GM23338 (cell line): ENCODE results near the gene KCNT1. TPM values are rescaled to one million over a fixed set of nuclear protein-coding genes. Genes with fewer than 3 reads are reported as not detected.

Experiments used
- ATAC-seq: fragments of 200-7000 bp; cut with Tn5 transposase; 3 replicates; pipeline ENCODE4 v1.9.1; 2020
- DNase-seq: peaks from one replicate; pipeline ENCODE4 v3.0.0-alpha.2; 2015; ENCODE audit warnings: low spot score
- H2AFZ ChIP-seq: fragments of 200-600 bp; sonication (generic); 2 replicates; pipeline ENCODE4 v1.8.0; 2016; ENCODE audit warnings: antibody characterized with exemption, mild to moderate bottlenecking, moderate library complexity
- H3F3A ChIP-seq: fragments of 200-600 bp; sonication (generic); replicated peaks from 2 replicates; pipeline ENCODE4 v1.8.0; 2017; ENCODE audit warnings: antibody characterized with exemption, mixed run types, low read depth
- H3K27ac ChIP-seq: fragments of 200-600 bp; sonication (generic); 2 replicates; pipeline ENCODE4 v1.6.1; 2016; ENCODE audit warnings: low read depth
- H3K27me3 ChIP-seq: fragments of 200-600 bp; sonication (generic); 2 replicates; pipeline ENCODE4 v1.8.0; 2016; ENCODE audit warnings: mild to moderate bottlenecking, mixed run types, moderate library complexity; ENCODE audit not compliant: insufficient read depth
- H3K36me3 ChIP-seq: fragments of 200-600 bp; sonication (generic); 2 replicates; pipeline ENCODE4 v1.8.0; 2016; ENCODE audit warnings: mild to moderate bottlenecking; ENCODE audit not compliant: insufficient read depth
- H3K4me1 ChIP-seq: fragments of 200-600 bp; sonication (generic); 2 replicates; pipeline ENCODE4 v1.8.0; 2016; ENCODE audit warnings: mild to moderate bottlenecking, moderate library complexity; ENCODE audit not compliant: insufficient read depth
- H3K4me2 ChIP-seq: fragments of 200-600 bp; sonication (generic); 2 replicates; pipeline ENCODE4 v1.7.1; 2017; ENCODE audit warnings: mixed run types
- H3K4me3 ChIP-seq: fragments of 200-600 bp; sonication (generic); 2 replicates; pipeline ENCODE4 v1.6.1; 2016; ENCODE audit warnings: mixed run types
- H3K79me2 ChIP-seq: fragments of 200-600 bp; sonication (generic); replicated peaks from 2 replicates; pipeline ENCODE4 v1.8.0; 2017; ENCODE audit warnings: mild to moderate bottlenecking; ENCODE audit not compliant: insufficient read depth
- H3K9me2 ChIP-seq: fragments of 200-600 bp; sonication (generic); 2 replicates; pipeline ENCODE4 v1.8.0; 2017; ENCODE audit not compliant: insufficient read depth
- H4K20me1 ChIP-seq: fragments of 200-600 bp; sonication (generic); replicated peaks from 2 replicates; pipeline ENCODE4 v1.8.0; 2017; ENCODE audit warnings: mild to moderate bottlenecking; ENCODE audit not compliant: insufficient read depth
- H3K27ac Mint-ChIP-seq: 2 replicates; pipeline ENCODE4 v1.8.0; 2020; ENCODE audit warnings: inconsistent platforms, mild to moderate bottlenecking, moderate library complexity, mixed read lengths
- H3K27me3 Mint-ChIP-seq: 3 replicates; pipeline ENCODE4 v1.8.0; 2022; ENCODE audit warnings: low read depth, mild to moderate bottlenecking, moderate library complexity, mixed read lengths, inconsistent platforms; ENCODE audit not compliant: insufficient read depth, poor library complexity
- H3K36me3 Mint-ChIP-seq: 3 replicates; pipeline ENCODE4 v1.8.0; 2021; ENCODE audit warnings: low read depth, mild to moderate bottlenecking, inconsistent platforms, moderate library complexity, mixed read lengths
- H3K4me1 Mint-ChIP-seq: 3 replicates; pipeline ENCODE4 v1.8.0; 2020; ENCODE audit warnings: mild to moderate bottlenecking, inconsistent platforms, mixed read lengths
- H3K4me3 Mint-ChIP-seq: 3 replicates; pipeline ENCODE4 v1.8.0; 2021; ENCODE audit warnings: moderate library complexity, mild to moderate bottlenecking, inconsistent platforms, mixed read lengths
- H3K9me3 Mint-ChIP-seq: 3 replicates; pipeline ENCODE4 v1.8.0; 2020; ENCODE audit warnings: moderate library complexity, mild to moderate bottlenecking, inconsistent platforms, mixed read lengths
- CREB1 ChIP-seq: fragments of 250-450 bp; sonication (Bioruptor Pico); IDR thresholded peaks from 2 replicates; pipeline ENCODE4 v1.5.0; 2020; ENCODE audit warnings: low read depth, mild to moderate bottlenecking, moderate library complexity
- EZH2 ChIP-seq: fragments of 200-600 bp; sonication (generic); IDR thresholded peaks from one replicate; pipeline ENCODE4 v1.8.0; 2017; ENCODE audit warnings: antibody characterized with exemption, mild to moderate bottlenecking, low read depth; ENCODE audit not compliant: unreplicated experiment
- JUNB ChIP-seq: IDR thresholded peaks from one replicate; pipeline ENCODE4 v1.6.1; 2016; ENCODE audit warnings: antibody characterized with exemption; ENCODE audit not compliant: unreplicated experiment
- polyA plus RNA-seq: library from polyadenylated mRNA; unstranded; fragments of >200 nt; fragmentation: Nextera tagmentation; extraction: Ambion mirVana; gene quantifications from 2 replicates; pipeline ENCODE4 v1.2.1, GENCODE V29; 2016
- total RNA-seq: library from RNA; depleted of rRNA; stranded (reverse); fragments of >200 nt; shearing (Covaris generic); gene quantifications from 2 replicates; pipeline ENCODE4 v1.2.3, GENCODE V29; 2014
- TF ChIP-seq, protein P1 (sequence below): IDR thresholded peaks from 2 replicates; pipeline ENCODE4 v1.6.1; 2016; ENCODE audit warnings: antibody characterized with exemption
- TF ChIP-seq, protein P2 (sequence below): IDR thresholded peaks from one replicate; pipeline ENCODE4 v1.6.1; 2018; ENCODE audit warnings: antibody characterized with exemption; ENCODE audit not compliant: unreplicated experiment
- TF ChIP-seq, protein P3 (sequence below), 2 experiments: fragments of 200-600 bp in 1 of 2; sonication (generic) in 1 of 2; conservative IDR thresholded peaks; 2 replicates each; pipeline versions ENCODE4 v1.5.1 to v1.6.1; 2016 to 2017; ENCODE audit warnings: antibody characterized with exemption in 2 of 2, low read depth in 2 of 2, mild to moderate bottlenecking in 2 of 2, moderate library complexity in 1 of 2

Gene KCNT1
- total and polyA plus RNA-seq, 2 experiments from 2014 or later = 0.05 to 0.28 TPM

DNA sequence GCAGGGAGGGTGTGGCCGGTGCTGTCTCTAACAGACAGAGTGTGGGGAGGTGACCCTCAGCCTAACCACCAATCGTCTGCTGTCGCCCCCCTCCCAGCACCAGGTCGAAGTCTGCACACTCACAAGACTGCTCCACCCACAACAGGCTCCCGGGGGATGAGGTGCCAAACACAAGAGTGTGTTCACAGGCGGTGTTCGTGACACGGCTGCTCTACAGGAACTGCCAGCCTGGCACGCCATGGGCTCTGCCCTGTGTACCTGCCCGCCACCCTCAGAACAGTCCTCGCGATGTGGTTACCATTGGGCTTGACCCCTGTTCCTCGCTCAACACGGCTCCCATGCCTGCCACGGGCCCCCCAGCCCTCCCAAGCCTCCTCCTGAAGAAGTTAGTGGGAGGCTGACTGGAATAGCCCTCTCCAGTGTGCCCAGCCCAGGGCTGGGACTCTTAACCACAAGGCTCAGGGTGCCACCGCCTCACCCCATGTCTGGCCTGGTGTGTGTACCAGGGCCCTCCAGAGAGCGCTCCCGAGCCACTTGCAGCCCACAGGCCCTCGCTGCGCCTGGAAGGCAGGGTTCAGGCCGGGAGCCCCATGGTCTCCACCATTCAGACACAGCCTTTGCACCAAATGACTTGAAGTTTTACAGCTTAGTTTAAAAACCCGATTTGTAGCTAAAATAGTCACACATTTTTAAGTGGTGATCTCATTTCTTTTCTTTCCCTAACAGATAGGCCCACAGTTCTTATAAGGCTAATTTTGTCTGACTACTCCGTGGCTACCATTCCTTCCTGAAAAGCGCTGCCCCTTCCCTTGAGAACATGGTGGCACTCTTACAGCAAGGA lies 102.8 kb downstream of the KCNT1 start:
- H3K9me2 ChIP-seq = no peaks in the 10 kb centered on the region
- peaks cover 4% of the 10 kb centered on the region; the same call in 2 of the 3 replicates for H3K36me3 Mint-ChIP-seq
- no peak overlapping the region for H3K4me2 ChIP-seq
- no peaks in the 10 kb centered on the region for H3F3A ChIP-seq
- H2AFZ ChIP-seq = no peak overlapping the region
- H3K9me3 Mint-ChIP-seq = no peaks in the 10 kb centered on the region
- H3K27ac Mint-ChIP-seq = peak overlapping the region; percentile 54; the same call in 1 of the 2 replicates
- H3K27me3 ChIP-seq = no peaks in the 10 kb centered on the region
- 0 out of 2 replicates have a peak, but pooled peaks cover under 1% of the 10 kb centered on the region for H3K36me3 ChIP-seq
- peaks cover 6% of the 10 kb centered on the region; the same call in 1 of the 2 replicates for H4K20me1 ChIP-seq
- no peak overlapping the region for H3K27ac ChIP-seq
- no peaks in the 10 kb centered on the region for H3K79me2 ChIP-seq
- peaks cover 5% of the 10 kb centered on the region for H3K27me3 Mint-ChIP-seq
- ATAC-seq (peak; percentile 92), DNase-seq (peak; percentile 65)
- peaks cover 13% of the 10 kb centered on the region for H3K4me1 Mint-ChIP-seq
- TF ChIP-seq, protein P1, sequence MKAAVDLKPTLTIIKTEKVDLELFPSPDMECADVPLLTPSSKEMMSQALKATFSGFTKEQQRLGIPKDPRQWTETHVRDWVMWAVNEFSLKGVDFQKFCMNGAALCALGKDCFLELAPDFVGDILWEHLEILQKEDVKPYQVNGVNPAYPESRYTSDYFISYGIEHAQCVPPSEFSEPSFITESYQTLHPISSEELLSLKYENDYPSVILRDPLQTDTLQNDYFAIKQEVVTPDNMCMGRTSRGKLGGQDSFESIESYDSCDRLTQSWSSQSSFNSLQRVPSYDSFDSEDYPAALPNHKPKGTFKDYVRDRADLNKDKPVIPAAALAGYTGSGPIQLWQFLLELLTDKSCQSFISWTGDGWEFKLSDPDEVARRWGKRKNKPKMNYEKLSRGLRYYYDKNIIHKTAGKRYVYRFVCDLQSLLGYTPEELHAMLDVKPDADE = no peak
- no peak for TF ChIP-seq JUNB
- TF ChIP-seq, protein P2, sequence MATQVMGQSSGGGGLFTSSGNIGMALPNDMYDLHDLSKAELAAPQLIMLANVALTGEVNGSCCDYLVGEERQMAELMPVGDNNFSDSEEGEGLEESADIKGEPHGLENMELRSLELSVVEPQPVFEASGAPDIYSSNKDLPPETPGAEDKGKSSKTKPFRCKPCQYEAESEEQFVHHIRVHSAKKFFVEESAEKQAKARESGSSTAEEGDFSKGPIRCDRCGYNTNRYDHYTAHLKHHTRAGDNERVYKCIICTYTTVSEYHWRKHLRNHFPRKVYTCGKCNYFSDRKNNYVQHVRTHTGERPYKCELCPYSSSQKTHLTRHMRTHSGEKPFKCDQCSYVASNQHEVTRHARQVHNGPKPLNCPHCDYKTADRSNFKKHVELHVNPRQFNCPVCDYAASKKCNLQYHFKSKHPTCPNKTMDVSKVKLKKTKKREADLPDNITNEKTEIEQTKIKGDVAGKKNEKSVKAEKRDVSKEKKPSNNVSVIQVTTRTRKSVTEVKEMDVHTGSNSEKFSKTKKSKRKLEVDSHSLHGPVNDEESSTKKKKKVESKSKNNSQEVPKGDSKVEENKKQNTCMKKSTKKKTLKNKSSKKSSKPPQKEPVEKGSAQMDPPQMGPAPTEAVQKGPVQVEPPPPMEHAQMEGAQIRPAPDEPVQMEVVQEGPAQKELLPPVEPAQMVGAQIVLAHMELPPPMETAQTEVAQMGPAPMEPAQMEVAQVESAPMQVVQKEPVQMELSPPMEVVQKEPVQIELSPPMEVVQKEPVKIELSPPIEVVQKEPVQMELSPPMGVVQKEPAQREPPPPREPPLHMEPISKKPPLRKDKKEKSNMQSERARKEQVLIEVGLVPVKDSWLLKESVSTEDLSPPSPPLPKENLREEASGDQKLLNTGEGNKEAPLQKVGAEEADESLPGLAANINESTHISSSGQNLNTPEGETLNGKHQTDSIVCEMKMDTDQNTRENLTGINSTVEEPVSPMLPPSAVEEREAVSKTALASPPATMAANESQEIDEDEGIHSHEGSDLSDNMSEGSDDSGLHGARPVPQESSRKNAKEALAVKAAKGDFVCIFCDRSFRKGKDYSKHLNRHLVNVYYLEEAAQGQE = no peak
- TF ChIP-seq, protein P3, sequence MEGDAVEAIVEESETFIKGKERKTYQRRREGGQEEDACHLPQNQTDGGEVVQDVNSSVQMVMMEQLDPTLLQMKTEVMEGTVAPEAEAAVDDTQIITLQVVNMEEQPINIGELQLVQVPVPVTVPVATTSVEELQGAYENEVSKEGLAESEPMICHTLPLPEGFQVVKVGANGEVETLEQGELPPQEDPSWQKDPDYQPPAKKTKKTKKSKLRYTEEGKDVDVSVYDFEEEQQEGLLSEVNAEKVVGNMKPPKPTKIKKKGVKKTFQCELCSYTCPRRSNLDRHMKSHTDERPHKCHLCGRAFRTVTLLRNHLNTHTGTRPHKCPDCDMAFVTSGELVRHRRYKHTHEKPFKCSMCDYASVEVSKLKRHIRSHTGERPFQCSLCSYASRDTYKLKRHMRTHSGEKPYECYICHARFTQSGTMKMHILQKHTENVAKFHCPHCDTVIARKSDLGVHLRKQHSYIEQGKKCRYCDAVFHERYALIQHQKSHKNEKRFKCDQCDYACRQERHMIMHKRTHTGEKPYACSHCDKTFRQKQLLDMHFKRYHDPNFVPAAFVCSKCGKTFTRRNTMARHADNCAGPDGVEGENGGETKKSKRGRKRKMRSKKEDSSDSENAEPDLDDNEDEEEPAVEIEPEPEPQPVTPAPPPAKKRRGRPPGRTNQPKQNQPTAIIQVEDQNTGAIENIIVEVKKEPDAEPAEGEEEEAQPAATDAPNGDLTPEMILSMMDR (conservative IDR thresholded peaks at IDR 0.05; ENCODE audit: low read depth in 2 of 2) = peak; percentile 41 to 64
- TF ChIP-seq EZH2 = no peak
- no peak for TF ChIP-seq CREB1 (CRISPR knock-in tag)
- no peaks in the 10 kb centered on the region for H3K4me1 ChIP-seq
- H3K4me3 Mint-ChIP-seq = no peak overlapping the region
- H3K4me3 ChIP-seq = no peak overlapping the region
